ENCODE measurements around the gene LPP. TPM values are rescaled to one million over a fixed set of nuclear protein-coding genes. Genes with fewer than 3 reads are reported as not detected.

Gene LPP
- total RNA-seq, 1 donor from 2014 or later, result 23.1 TPM

DNA sequence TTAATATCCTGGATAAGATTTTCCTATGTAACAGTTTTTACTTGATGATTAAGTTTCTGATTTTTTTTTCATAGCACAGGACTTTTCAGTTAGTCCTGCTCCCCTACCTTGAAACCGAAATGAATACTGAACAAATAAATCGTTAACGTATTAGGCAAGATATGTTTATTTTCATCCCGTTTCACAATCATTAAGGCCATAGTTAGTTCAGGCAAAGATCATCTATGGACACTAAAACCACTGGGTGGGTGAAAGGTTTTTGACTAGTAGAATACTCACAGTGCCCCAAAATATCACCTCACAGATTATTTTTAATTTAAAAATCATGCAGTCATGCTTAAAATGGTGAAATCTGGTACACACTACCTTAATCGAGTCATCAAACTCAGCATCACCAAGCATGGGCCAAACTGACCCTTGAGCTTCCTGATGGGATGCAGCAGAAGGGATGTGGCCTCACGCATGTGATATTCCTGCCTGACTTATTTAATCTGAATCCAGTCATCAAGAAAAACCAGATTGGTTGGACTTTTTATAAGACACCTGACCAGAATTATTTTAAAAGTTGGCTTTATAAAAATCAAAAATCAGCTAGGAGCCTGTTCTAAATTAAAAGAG lies 365.0 kb downstream of the LPP start:
- Mint-ChIP-seq H3K27me3 (ENCODE audit: unreplicated experiment) (peaks cover 3% of the 10 kb centered on the region), H3K27ac (ENCODE audit: unreplicated experiment) (no peak overlapping the region), H3K9me3 (ENCODE audit: unreplicated experiment) (no peaks in the 10 kb centered on the region), H3K36me3 (ENCODE audit: unreplicated experiment) (no peaks in the 10 kb centered on the region), H3K4me3 (ENCODE audit: unreplicated experiment) (no peak overlapping the region), H3K4me1 (ENCODE audit: low read depth, unreplicated experiment) (no peaks in the 10 kb centered on the region)
- DNase-seq, result no peak
- TF ChIP-seq, protein P1, sequence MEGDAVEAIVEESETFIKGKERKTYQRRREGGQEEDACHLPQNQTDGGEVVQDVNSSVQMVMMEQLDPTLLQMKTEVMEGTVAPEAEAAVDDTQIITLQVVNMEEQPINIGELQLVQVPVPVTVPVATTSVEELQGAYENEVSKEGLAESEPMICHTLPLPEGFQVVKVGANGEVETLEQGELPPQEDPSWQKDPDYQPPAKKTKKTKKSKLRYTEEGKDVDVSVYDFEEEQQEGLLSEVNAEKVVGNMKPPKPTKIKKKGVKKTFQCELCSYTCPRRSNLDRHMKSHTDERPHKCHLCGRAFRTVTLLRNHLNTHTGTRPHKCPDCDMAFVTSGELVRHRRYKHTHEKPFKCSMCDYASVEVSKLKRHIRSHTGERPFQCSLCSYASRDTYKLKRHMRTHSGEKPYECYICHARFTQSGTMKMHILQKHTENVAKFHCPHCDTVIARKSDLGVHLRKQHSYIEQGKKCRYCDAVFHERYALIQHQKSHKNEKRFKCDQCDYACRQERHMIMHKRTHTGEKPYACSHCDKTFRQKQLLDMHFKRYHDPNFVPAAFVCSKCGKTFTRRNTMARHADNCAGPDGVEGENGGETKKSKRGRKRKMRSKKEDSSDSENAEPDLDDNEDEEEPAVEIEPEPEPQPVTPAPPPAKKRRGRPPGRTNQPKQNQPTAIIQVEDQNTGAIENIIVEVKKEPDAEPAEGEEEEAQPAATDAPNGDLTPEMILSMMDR (IDR thresholded peaks at IDR 0.05; ENCODE audit: partially characterized antibody, unreplicated experiment), result no peak

DNA sequence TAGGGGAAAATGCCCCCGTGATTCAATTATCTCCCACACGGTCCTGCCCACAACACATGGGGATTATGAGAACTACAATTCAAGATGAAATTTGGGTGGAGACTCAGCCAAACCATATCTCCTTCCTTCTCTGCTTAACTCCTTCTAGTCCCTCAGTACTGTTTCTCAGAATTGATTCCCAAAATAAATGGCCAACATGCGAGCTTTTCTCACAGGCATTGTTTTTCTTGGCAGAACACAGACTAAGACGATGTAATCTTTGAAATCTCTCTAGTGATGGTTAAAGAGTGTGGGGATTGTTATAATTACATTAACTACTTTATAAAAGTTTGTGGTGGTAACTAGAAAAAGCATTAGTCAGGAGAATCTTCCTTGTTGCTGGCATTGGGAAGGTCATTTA lies 366.5 kb downstream of the LPP start:
- Mint-ChIP-seq H3K27me3 (ENCODE audit: unreplicated experiment) (peaks cover 1% of the 10 kb centered on the region), H3K4me3 (ENCODE audit: unreplicated experiment) (no peak overlapping the region), H3K36me3 (ENCODE audit: unreplicated experiment) (no peaks in the 10 kb centered on the region), H3K27ac (ENCODE audit: unreplicated experiment) (no peak overlapping the region), H3K4me1 (ENCODE audit: low read depth, unreplicated experiment) (no peaks in the 10 kb centered on the region), H3K9me3 (ENCODE audit: unreplicated experiment) (no peaks in the 10 kb centered on the region)
- DNase-seq, result no peak
- TF ChIP-seq, protein P1 (IDR thresholded peaks at IDR 0.05; ENCODE audit: partially characterized antibody, unreplicated experiment), result no peak

DNA sequence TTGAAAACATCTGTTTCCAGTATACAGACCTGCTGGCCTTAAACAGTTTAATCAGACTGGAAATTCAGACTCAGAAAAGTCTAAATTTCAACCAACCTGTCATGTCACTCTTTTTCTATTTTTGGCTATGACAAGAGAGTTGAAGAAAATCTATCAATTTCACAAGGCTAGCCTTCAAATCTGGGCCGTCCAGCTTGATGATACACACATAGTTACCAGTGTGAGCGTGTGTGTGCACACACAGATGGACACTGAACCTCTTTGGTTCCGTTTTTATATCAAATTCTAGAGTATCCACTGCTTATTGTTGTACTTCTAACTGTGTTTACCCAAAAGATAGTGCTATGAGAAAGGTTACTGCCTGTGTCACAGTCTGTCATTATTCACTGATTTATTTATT lies 368.2 kb downstream of the LPP start:
- Mint-ChIP-seq H3K4me1 (ENCODE audit: low read depth, unreplicated experiment) (no peaks in the 10 kb centered on the region), H3K27me3 (ENCODE audit: unreplicated experiment) (peaks cover 1% of the 10 kb centered on the region), H3K9me3 (ENCODE audit: unreplicated experiment) (no peaks in the 10 kb centered on the region), H3K36me3 (ENCODE audit: unreplicated experiment) (no peaks in the 10 kb centered on the region), H3K4me3 (ENCODE audit: unreplicated experiment) (no peak overlapping the region), H3K27ac (ENCODE audit: unreplicated experiment) (no peak overlapping the region)
- DNase-seq, result no peak
- TF ChIP-seq, protein P1 (IDR thresholded peaks at IDR 0.05; ENCODE audit: partially characterized antibody, unreplicated experiment), result no peak

DNA sequence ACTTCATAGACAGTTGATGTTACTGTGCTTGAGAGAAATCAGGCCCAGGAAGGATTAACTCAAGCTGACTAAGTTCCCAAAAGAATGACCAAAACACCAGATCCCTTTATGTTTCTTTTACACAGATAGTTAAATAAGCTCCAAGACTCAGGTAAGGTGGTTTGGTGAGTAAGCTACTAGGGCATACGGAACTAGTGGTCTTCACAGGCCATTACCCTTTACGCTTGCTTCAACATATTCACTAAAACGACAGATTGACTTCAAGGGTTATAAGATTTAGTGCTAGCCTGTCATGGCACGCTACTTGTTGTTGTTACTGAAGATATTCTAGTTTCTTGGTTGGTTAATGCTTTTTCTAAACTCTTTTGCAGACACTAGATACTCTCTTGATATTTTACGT lies 369.3 kb downstream of the LPP start:
- Mint-ChIP-seq H3K4me3 (ENCODE audit: unreplicated experiment) (no peak overlapping the region), H3K9me3 (ENCODE audit: unreplicated experiment) (no peaks in the 10 kb centered on the region), H3K4me1 (ENCODE audit: low read depth, unreplicated experiment) (no peaks in the 10 kb centered on the region), H3K27me3 (ENCODE audit: unreplicated experiment) (no peaks in the 10 kb centered on the region), H3K27ac (ENCODE audit: unreplicated experiment) (no peak overlapping the region), H3K36me3 (ENCODE audit: unreplicated experiment) (no peaks in the 10 kb centered on the region)
- no peak for DNase-seq
- TF ChIP-seq, protein P1 (IDR thresholded peaks at IDR 0.05; ENCODE audit: partially characterized antibody, unreplicated experiment), result no peak

- H3K4me1 Mint-ChIP-seq (ENCODE audit: low read depth, unreplicated experiment), result no peaks in the 10 kb centered on the region
- H3K36me3 Mint-ChIP-seq (ENCODE audit: unreplicated experiment), result no peaks in the 10 kb centered on the region
- no peak overlapping the region for H3K27ac Mint-ChIP-seq (ENCODE audit: unreplicated experiment)
- H3K4me3 Mint-ChIP-seq (ENCODE audit: unreplicated experiment), result no peak overlapping the region
- TF ChIP-seq, protein P1 (IDR thresholded peaks at IDR 0.05; ENCODE audit: partially characterized antibody, unreplicated experiment), result no peak
- H3K9me3 Mint-ChIP-seq (ENCODE audit: unreplicated experiment), result no peaks in the 10 kb centered on the region
- H3K27me3 Mint-ChIP-seq (ENCODE audit: unreplicated experiment), result no peaks in the 10 kb centered on the region
- DNase-seq, result no peak
These were observed 370.1 kb downstream of the LPP start for GRCh38 chr3:188524052-188524451.

Measured in glutamatergic neuron (in vitro differentiated cells).